ENCODE measurements around the gene PRKG1.

The PRKG1 gene

DNA sequence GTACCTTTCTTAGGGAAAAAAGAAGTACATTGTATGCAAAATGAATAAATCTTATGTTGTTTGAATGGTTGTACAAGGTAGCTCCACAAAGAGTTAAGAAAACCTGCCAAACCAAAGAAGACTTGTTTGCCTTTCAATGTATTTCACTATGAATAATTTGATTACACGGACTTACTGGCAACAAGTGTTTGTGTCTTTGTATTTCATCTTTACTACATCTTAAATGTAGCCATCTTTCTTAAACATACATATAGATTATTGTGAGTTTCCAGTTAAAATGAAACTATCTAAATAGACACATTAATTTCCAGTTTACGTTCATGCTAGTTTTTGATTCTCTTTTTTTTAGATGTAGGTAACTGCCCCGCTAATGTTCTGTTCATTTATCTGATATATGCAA lies 2.8 kb downstream of the PRKG1 start:
- DNase-seq, result no peak

DNA sequence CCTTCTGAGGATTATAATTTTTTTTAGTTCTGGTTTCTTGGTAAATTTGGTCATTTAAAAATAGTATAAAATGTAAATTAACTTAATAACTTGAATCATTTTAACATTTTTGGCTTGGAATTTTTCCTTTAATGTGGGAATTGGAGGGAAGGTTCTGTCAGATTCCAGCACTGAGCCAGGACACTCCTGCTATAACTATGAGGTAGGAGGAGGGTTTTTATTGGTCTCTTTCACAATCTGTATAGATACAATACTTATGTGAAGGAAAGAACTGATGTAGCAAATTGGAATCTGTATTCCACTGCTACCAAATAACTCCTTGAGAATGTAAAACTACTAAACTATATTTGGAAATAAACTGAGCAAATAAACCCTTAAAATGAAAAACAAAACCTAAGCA lies 3.2 kb downstream of the PRKG1 start:
- no peak for DNase-seq

DNA sequence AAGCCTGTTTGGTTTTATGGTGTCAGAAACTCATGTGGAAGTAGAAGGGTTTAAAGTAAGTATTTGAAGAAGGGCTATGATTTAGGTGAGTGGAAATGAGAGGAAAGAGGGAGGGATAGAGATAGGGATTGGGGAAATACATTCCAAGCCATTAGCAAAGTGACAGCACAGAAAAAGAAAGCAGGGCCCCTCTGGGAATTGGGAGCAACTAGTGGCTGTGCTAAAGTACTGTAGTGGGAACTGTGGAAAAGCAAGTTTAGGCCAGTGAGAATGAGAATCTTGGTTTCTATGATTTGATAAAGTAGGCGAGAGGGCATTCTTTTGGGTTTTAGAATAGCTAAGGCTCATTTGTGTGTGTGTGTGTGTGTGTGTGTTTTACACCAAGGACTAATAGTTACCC lies 5.0 kb downstream of the PRKG1 start:
- DNase-seq, result no peak

DNA sequence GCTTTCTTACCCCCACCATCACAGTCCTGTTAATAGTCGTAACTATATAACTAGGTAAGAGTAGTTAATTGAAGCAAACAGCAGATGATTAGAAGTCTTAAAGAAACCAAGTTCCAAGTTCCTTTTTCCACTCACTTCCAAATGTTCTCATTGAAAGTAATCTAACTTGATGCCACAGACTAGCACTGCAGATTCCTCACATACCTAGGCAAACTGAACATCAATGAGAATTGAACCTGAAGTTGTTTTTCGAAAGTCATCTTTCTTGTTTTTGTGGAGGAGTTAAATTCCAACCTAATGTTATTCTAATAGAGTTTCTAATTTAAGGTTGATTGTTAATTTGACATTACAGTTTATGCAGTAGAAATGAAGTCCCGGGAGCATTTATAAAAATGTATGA lies 5.5 kb downstream of the PRKG1 start:
- DNase-seq, result no peak

DNA sequence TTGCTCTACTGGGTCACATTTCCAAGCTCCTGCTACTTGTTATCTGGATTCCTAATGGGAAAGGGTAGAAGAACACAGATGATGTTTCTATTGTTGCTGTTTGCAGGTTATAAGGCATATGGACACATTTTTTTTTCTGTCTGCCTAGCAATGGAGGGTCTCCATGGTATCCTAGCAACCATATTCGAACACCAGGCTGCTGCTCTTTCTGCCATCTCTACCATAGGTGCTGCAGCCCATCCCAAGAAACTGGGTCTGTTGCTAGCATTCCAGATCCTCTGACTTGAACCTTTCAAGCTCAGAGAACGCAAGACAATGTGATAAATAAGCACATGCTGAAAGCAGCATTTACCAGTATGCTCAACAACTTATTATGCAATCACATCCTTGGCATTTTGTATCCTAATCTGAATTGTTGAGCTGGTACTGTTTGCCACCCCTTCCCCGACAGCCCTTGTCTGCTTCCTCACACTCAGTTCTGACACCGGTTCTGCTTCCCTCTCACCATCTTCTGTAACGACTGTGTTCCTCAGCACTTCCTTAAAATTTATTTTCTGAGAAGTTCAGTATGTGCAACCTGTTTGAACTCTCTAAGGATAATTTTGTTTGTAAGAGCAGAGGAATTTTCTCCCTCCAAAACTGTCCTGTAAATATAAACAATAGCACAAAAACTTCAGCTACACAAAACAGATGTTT lies 6.2 kb downstream of the PRKG1 start:
- no peak for DNase-seq

- DNase-seq, result no peak
Measured at GRCh38 chr10:51082857-51083256, 8.6 kb downstream of the PRKG1 start.

DNA sequence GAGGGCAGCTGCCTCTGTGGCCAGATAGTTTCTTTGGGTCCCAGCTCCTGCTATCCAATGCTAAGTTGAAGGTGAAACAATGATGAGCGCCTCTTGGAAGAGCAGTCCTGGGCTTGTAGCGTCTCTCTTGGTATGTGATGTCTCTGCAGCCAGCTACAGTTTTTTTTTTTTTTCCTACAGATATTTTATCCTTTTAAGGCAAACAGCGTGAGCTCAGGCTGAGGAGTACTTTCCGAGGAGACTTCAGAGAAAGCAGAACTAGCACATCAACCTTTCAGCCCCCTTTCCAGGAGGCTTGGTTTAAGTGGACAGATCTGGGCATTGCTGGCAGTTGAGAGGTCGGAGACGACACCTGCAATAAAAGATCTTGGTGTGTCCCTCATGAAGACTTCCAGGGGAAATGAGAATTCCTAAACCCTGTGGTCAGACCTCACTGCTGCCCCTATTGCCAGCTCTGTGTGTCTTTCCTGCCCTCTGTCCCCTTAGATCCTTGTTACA lies 9.1 kb downstream of the PRKG1 start:
- no peak for DNase-seq

GRCh38 chr10:51085204-51085603 lies 10.9 kb downstream of the PRKG1 start:
- no peak for DNase-seq

DNA sequence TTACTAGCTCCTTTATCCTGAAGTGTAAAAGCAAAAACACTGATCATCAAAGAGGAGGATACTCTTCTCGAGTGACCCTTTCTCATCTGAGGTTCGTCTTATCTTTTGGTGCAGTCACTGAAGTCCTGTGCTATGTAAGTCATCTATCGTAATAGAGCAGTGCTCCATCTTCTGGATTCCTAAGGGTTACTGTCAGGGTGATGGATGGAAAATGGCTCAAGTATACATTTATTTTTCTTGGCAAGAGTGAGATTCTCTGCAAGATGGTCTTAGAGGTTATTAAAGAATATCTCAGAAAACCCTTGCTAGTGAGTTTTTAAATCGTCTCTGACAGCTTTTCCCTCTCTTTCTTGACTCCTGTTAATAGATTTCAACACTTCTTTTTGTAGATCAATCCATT lies 12.4 kb downstream of the PRKG1 start:
- no peak for DNase-seq

DNA sequence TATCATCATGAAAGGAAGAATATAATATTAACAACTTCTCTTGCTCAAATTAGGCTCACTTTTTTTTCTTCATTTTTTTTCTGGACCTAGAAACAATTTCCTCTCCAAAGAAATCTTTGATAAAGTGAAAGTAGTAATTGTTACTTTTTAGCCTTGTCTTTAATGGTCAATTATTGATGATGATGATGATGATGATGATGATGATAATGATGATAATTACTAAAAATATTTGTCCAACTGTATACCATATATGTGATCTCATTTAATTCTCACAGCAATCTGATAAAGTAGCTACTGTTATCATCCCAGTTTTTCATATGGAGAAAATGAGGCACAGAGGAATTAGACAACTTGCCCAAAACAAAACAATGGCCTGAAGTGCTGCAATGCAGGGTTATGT lies 12.8 kb downstream of the PRKG1 start:
- DNase-seq, result no peak

DNA sequence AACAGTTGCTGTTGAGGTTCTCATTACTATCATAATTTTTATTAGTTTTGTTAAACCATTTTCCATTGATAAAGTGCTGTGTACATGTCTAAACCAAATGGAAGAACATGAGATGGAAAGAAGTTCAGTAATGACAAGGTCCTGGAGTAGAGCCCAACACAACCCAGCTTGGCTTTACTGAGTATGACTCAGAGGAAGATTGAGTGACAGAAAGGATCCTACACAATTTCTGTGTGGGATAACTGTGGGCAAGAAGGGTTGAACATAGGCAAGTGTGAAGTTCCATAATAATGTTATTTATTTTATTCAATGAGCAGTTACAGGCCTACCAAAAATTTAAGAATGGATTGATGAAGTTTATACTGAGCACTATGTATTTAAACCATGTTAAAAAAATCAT lies 15.9 kb downstream of the PRKG1 start:
- no peak for DNase-seq

DNA sequence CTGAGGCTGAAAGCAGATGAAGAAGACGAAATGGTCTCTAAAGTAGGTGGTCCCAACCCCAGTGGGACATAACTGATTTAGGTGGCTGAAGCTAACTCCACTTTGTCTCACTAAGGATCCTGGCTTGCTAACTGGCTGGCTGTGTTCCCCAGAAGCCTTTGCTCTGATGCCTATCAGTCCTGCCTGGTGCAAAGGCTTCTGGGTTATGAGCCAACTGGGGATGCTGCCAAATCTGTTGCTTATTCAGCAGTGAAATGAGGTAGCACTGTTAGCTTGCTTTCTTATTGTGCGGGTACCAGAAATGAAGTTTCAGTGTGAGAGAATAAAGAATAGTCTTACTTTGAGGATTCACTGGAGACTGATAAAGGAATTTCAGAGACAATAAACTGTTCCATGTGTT lies 18.1 kb downstream of the PRKG1 start:
- no peak for DNase-seq

GRCh38 chr10:51095444-51095843 lies 21.2 kb downstream of the PRKG1 start:
- DNase-seq, result no peak

DNA sequence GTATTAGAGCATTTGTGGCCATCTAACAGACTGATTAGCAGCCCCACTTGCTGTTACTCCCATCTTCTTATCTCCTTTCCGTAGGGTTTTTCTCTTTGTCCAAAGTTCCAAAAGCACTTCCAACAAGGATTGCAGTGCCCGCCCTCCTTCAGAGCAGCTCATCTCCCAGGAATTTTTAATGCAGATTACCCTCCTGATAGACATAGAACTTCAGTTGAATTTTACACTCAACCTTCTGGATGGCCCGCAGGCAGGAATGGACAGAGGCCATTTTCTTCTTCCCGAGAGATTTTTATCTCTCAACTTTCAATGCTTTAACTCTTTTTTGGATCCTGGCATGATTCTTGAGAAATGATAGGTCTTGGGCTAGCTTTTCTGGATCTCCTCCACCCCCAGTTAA lies 23.3 kb downstream of the PRKG1 start:
- no peak for DNase-seq

- no peak for DNase-seq
Measured at GRCh38 chr10:51100221-51100620, 25.9 kb downstream of the PRKG1 start.

DNA sequence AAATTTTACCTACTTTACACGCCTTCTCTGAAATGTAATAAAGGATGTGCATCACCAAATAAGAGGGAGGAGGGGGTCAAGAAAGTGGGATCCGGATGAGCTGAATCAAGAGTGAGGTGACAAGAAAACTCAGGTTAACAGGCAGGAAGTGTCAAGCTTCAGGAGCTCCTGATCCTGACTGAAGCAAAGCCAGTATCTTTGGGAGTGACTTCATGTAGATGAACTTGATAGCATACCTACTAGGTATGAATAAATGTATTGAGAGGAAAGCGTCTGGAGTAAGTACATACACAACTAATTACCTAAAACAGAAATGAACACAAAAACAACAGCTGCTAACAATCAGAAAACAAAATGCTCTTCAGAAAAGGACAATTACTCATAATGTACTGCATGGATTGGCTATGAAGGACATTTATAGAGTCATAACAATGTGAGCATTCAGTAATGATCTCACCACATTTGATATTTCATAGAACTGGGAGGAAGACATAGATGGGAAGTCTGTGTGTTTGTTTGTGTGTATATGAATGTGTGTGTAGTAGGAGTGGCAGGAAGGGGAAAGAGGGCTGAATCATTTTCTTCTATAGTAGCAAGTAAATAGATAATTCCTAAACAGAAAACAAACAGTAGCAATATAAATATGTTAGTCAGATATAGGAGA lies 29.4 kb downstream of the PRKG1 start:
- DNase-seq, result no peak

GRCh38 chr10:51106311-51106945 lies 32.1 kb downstream of the PRKG1 start:
- DNase-seq, result no peak

DNA sequence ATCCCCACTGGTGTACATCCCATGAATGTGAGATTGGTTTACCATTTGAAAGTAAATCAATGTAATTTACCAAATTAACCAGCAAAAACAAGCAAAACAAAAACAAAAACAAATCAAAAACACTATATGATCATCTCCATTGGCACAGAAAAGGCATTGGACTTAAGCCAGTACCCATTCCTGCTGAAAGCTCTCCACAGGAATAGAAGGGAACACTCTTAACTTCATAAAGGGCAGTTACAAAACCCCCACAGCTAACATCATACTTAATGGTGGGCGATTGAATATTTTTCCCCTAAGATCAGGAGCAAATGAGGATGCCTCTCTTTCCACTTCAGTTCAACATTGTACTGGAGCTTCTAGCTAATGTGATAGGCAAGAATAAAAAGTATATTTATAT lies 34.1 kb downstream of the PRKG1 start:
- DNase-seq, result no peak

DNA sequence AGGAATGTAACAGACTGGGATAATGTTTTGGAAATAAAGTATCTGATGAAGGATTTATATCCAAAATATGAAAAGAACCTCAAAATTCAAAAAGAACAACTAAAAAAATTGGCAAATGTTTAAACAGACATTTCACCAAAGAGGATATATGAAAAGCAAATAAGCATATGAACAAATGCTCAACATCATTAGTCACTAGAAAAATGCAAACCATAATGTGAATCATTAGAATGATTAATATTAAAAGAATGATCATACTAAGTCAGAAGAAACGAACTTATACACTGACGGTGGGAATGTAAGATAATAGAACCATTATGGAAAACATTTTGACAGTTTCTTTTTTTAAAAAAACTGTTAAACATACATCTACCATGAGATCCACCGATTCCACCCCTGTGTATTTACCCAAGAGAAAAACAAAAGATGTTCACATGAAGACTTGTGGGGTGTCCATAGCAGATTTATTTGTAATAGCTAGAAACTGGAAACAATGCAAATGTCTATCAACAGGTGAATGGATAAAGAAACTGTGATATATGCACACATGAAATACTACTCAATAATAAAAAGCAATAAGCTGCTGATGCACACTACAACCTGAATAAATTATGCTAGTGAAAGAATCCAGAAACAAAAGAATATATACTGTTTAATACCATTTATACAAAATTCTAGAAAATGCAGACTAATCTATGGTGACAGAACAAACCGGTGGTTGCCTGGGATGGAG lies 35.7 kb downstream of the PRKG1 start:
- DNase-seq, result no peak

DNA sequence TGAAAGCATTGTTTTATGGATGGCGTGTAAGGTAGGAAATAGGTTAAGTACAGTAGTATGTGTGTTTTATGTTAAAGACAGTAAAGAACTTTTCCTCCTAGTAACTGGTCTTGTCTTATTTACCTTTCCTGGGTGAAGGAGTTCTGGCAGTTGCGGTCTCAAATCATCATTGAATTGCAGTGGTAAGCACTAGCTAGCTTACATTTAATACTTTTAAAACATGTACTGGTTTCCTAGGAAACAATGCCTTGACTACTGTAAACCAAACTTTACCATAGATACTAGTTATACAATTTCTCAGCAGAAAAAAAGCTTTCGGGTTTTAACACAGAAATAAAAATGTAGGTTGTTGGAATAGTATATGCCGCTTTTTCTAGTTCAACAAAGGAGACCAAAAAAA lies 37.7 kb downstream of the PRKG1 start:
- DNase-seq, result no peak

GRCh38 chr10:51113007-51113406 lies 38.7 kb downstream of the PRKG1 start:
- no peak for DNase-seq

DNA sequence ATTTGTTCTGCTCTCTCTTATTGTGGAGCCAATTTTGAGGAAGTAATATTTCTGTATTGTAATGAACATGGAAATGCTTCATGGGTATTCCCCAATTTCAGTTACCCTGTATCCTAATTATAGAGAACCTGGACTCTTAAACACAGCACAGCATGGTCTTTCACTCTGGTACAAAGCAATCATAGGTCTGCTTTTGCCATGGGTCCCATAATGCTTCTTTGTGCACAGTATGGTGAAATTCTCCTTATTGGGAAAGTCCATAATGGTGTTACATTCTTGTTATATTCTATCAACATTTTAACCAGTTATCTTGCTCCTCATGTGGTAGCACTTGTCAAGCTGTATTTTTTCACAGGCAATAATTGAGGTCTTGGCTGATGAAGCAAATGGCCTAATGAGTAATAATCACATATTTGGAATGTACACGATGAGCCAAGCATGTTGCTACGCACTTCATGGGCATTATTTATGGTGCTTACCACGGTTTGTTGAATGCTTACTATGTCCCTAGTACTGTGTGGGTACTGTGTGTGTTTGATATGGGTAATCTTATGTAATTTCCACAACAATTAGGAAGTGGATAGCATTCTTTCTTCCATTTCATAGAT lies 42.9 kb downstream of the PRKG1 start:
- no peak for DNase-seq

- no peak for DNase-seq
Measured at GRCh38 chr10:51117794-51118193, 43.5 kb downstream of the PRKG1 start.
